Progenitor cell of endocrine pancreas (in vitro differentiated cells): ENCODE data around the gene AHCYL1. TPM values are rescaled to one million over a fixed set of nuclear protein-coding genes. Genes with fewer than 3 reads are reported as not detected.

ENCODE experiments used
- DNase-seq: peaks from one replicate; pipeline ENCODE4 v3.0.0; 2021; ENCODE audit warnings: low spot score; ENCODE audit not compliant: unreplicated experiment
- H3K27ac Mint-ChIP-seq: 2 replicates; pipeline ENCODE4 v1.8.0; 2021; ENCODE audit warnings: mild to moderate bottlenecking, moderate library complexity, mixed read lengths
- H3K27me3 Mint-ChIP-seq: 2 replicates; pipeline ENCODE4 v1.8.0; 2021; ENCODE audit warnings: mixed read lengths
- H3K36me3 Mint-ChIP-seq: 2 replicates; pipeline ENCODE4 v1.8.0; 2022; ENCODE audit warnings: mixed read lengths; ENCODE audit not compliant: insufficient read depth
- H3K4me1 Mint-ChIP-seq: 2 replicates; pipeline ENCODE4 v1.8.0; 2021; ENCODE audit warnings: low read depth, mixed read lengths
- H3K4me3 Mint-ChIP-seq: 2 replicates; pipeline ENCODE4 v1.8.0; 2021; ENCODE audit warnings: low read depth, mild to moderate bottlenecking, moderate library complexity, mixed read lengths
- H3K9me3 Mint-ChIP-seq: 2 replicates; pipeline ENCODE4 v1.8.0; 2021; ENCODE audit warnings: low read depth, mixed read lengths
- total RNA-seq: library from RNA; stranded (reverse); gene quantifications from 2 replicates; pipeline ENCODE4 v1.2.1, GENCODE V29; 2021
- TF ChIP-seq, protein P1 (sequence below): fragments of 200-600 bp; sonication (generic); IDR thresholded peaks from one replicate; pipeline ENCODE4 v1.5.0; 2021; ENCODE audit warnings: antibody characterized with exemption, mild to moderate bottlenecking; ENCODE audit not compliant: unreplicated experiment

Gene AHCYL1
- total RNA-seq, 1 donor from 2014 or later, result 90.2 TPM

DNA sequence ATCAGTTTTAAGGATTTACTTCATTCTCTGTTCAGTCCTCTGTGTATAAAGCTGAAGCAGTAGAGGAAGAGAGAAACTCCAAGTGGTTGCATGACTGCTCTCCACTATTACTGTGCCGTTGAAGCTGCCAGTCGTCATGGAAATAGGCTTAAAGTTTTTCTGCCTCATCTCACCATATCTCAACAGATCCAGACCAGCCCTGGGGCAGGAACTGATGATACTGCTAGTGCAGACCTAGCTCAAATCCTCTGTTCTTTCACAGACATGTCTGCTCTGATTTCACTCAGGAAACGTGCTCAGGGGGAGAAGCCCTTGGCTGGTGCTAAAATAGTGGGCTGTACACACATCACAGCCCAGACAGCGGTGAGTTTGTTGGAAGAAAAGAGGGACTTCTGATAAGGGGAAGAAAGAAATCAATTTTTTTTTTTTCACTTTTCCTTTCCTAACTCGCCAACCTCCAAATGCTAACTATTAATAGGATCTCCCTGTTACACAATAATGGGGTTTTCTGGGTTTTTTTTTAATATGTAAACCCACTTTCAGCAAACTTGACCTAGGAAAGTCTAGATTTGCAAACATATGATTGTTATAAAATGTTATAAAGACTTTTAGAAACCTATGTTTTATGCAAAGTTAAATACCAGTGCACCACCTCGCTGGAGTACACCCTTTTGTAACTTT, 27.7 kb downstream of the AHCYL1 start:
- DNase-seq, result no peak
- no peak overlapping the region for H3K4me3 Mint-ChIP-seq
- H3K36me3 Mint-ChIP-seq, result peaks cover 30% of the 10 kb centered on the region
- no peaks in the 10 kb centered on the region for H3K27me3 Mint-ChIP-seq
- H3K9me3 Mint-ChIP-seq, result no peaks in the 10 kb centered on the region
- H3K27ac Mint-ChIP-seq, result peak overlapping the region; percentile 73
- H3K4me1 Mint-ChIP-seq, result peaks cover 11% of the 10 kb centered on the region
- TF ChIP-seq, protein P1, sequence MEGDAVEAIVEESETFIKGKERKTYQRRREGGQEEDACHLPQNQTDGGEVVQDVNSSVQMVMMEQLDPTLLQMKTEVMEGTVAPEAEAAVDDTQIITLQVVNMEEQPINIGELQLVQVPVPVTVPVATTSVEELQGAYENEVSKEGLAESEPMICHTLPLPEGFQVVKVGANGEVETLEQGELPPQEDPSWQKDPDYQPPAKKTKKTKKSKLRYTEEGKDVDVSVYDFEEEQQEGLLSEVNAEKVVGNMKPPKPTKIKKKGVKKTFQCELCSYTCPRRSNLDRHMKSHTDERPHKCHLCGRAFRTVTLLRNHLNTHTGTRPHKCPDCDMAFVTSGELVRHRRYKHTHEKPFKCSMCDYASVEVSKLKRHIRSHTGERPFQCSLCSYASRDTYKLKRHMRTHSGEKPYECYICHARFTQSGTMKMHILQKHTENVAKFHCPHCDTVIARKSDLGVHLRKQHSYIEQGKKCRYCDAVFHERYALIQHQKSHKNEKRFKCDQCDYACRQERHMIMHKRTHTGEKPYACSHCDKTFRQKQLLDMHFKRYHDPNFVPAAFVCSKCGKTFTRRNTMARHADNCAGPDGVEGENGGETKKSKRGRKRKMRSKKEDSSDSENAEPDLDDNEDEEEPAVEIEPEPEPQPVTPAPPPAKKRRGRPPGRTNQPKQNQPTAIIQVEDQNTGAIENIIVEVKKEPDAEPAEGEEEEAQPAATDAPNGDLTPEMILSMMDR, result no peak

DNA sequence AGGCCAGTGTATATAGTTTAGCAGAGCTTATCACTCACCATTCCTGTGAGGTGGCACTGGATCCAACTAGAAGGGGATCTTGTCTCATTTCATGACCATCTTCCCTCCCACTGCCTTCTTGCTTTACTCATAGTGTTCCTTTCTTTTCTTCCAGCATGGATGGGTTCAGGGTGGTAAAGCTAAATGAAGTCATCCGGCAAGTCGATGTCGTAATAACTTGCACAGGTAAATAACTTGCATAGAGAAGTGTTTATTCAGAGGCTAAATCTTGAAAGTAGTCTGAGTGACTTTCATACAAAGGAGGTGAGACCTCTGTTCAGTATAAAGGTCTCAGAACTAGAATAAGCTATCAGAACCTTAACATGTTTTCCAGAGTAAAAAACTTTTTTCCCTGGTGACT, 33.2 kb downstream of the AHCYL1 start:
- no peaks in the 10 kb centered on the region for H3K4me1 Mint-ChIP-seq
- peak overlapping the region; percentile 67 for H3K27ac Mint-ChIP-seq
- no peak overlapping the region for H3K4me3 Mint-ChIP-seq
- TF ChIP-seq, protein P1, result no peak
- H3K9me3 Mint-ChIP-seq, result no peaks in the 10 kb centered on the region
- H3K27me3 Mint-ChIP-seq, result no peaks in the 10 kb centered on the region
- DNase-seq, result no peak
- H3K36me3 Mint-ChIP-seq, result peaks cover 48% of the 10 kb centered on the region

DNA sequence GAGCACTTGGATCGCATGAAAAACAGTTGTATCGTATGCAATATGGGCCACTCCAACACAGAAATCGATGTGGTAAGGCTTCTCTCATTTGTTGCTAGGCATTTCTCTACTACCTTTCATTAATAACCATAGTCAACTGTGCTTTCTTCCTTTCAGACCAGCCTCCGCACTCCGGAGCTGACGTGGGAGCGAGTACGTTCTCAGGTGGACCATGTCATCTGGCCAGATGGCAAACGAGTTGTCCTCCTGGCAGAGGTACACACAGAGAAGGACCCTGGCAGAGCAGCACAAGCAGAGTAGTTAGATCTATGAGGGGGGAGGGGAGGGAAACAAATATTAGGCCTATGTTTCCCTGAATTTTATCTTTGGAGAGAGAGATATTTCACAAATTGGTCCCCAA, 33.8 kb downstream of the AHCYL1 start:
- Mint-ChIP-seq H3K36me3 (peaks cover 49% of the 10 kb centered on the region), H3K9me3 (no peaks in the 10 kb centered on the region), H3K4me3 (no peak overlapping the region), H3K4me1 (no peaks in the 10 kb centered on the region), H3K27ac (peak overlapping the region; percentile 87), H3K27me3 (no peaks in the 10 kb centered on the region)
- TF ChIP-seq, protein P1, result no peak
- no peak for DNase-seq

DNA sequence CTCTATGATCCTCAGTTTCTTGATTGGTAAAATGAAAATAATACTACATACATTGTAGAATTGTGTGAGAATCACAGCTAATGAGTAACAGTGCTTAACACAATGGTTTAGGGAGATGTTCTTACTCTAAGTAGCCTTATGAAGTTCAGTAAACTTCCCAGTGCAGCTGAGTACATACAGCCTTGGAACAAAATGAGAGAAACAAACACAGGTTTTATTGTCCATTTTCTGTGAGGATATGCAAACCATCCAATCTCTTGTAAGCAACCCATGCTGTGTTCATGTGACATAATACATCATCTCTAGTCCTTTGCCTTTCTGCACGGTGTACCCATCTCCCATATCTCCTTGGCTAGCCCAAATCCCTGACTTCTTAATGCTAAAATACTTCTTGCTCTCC, 35.2 kb downstream of the AHCYL1 start:
- TF ChIP-seq, protein P1, result no peak
- no peak for DNase-seq
- Mint-ChIP-seq H3K4me1 (no peaks in the 10 kb centered on the region), H3K9me3 (no peaks in the 10 kb centered on the region), H3K36me3 (peaks cover 48% of the 10 kb centered on the region), H3K27me3 (no peaks in the 10 kb centered on the region), H3K4me3 (no peak overlapping the region), H3K27ac (peak overlapping the region; percentile 68)

DNA sequence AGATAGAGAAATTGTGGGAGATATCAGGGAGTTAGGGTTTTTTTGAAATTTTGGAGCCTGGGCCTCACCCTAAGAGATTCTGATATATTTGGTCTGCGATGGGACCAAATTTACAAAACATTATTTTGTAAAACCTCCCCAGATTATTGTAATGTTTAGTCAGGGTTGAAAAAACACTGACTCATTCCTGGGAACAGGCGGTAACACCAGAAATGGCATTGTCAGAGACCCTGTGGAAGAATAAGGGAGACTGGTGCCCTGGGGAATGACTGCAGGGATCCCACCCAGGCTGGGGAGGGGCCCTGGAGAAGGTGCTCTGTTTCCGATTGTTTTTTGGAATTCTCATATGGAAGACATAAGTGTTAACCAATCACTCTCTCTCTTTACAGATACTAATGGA, 36.7 kb downstream of the AHCYL1 start:
- no peaks in the 10 kb centered on the region for H3K4me1 Mint-ChIP-seq
- H3K9me3 Mint-ChIP-seq, result no peaks in the 10 kb centered on the region
- DNase-seq, result no peak
- peaks cover 42% of the 10 kb centered on the region for H3K36me3 Mint-ChIP-seq
- no peak overlapping the region for H3K4me3 Mint-ChIP-seq
- TF ChIP-seq, protein P1, result no peak
- no peaks in the 10 kb centered on the region for H3K27me3 Mint-ChIP-seq
- no peak overlapping the region for H3K27ac Mint-ChIP-seq
